Measurements from ENCODE around the gene FXYD6. TPM values are rescaled to one million over a fixed set of nuclear protein-coding genes. Genes with fewer than 3 reads are reported as not detected.

FXYD6 gene
- total and polyA plus RNA-seq, 12 donors: 34.3 to 218 (median 94.1) TPM

- Histone ChIP-seq H3K4me1 (replicated peaks in 1 of 2) (peaks cover 2 to 24% of the 10 kb centered on the region in 2 donors), H3K9me3 (replicated peaks in 1 of 3) (no peaks in the 10 kb centered on the region), H3K27ac (peak overlapping the region; percentile 0 to 86 (median 77)), H3K4me3 (no peak overlapping the region), H3K27me3 (no peaks in the 10 kb centered on the region), H3K36me3 (replicated peaks in 1 of 2) (no peaks in the 10 kb centered on the region)
- DNase-seq: peak in 6 of 7 donors; percentile 21 to 58 (median 32)
- TF ChIP-seq CTCF (IDR thresholded peaks at IDR 0.05) (peak in 1 of 6 experiments; percentile 40), POLR2A (IDR thresholded peaks at IDR 0.05) (no peak)
- intact Hi-C loops (cut with DNase I): loop anchor here in 1 of 2 donors (5.0 kb wide), 1 partner anchor 124 kb away; no protein-coding TSS in a partner anchor
- WGBS, 4 donors: 61 to 81% (median 64%) methylated on average over 8 to 18 of the region's 18 CpGs
These were observed 53.0 kb downstream of the FXYD6 start for GRCh38 chr11:117823294-117823945.

GRCh38 chr11:117822074-117823033, 54.1 kb downstream of the FXYD6 start:
- 64 to 75% (median 70%) methylated on average over 23 to 33 of the region's 33 CpGs for WGBS, 4 donors
- TF ChIP-seq POLR2A (IDR thresholded peaks at IDR 0.05): no peak
- TF ChIP-seq CTCF (IDR thresholded peaks at IDR 0.05): peak; percentile 31 to 64 (median 55)
- DNase-seq: peak; percentile 14 to 64 (median 38)
- intact Hi-C loops (cut with DNase I): loop anchor here in 1 of 2 donors (5.0 kb wide), 1 partner anchor 125 kb away; no protein-coding TSS in a partner anchor
- Histone ChIP-seq H3K4me3 (no peak overlapping the region), H3K4me1 (replicated peaks in 1 of 2) (peaks cover 10 to 35% of the 10 kb centered on the region in 2 donors), H3K27me3 (no peaks in the 10 kb centered on the region), H3K36me3 (replicated peaks in 1 of 2) (no peaks in the 10 kb centered on the region), H3K9me3 (replicated peaks in 1 of 3) (no peaks in the 10 kb centered on the region), H3K27ac (peak overlapping the region in 2 of 5 donors; percentile 32 to 82)

- no peaks in the 10 kb centered on the region for H3K27me3 ChIP-seq
- no peak for DNase-seq
- no peak for TF ChIP-seq POLR2A (IDR thresholded peaks at IDR 0.05)
- no peak for TF ChIP-seq CTCF (IDR thresholded peaks at IDR 0.05)
- H3K36me3 ChIP-seq (replicated peaks in 1 of 2): no peaks in the 10 kb centered on the region
- no peak overlapping the region for H3K4me3 ChIP-seq
- no peak overlapping the region for H3K27ac ChIP-seq
- intact Hi-C loops (cut with DNase I): loop anchor here in 1 of 2 donors (5.0 kb wide), 1 partner anchor 126 kb away; no protein-coding TSS in a partner anchor
- peaks cover 20 to 44% of the 10 kb centered on the region in 2 donors for H3K4me1 ChIP-seq (replicated peaks in 1 of 2)
- H3K9me3 ChIP-seq (replicated peaks in 1 of 3): no peaks in the 10 kb centered on the region
- 79 to 89% (median 83%) methylated on average over 7 to 12 of the region's 12 CpGs for WGBS, 4 donors
These were observed 55.0 kb downstream of the FXYD6 start for GRCh38 chr11:117821431-117821830.

GRCh38 chr11:117820516-117820915, 55.9 kb downstream of the FXYD6 start:
- intact Hi-C loops (cut with DNase I): loop anchor here in 1 of 2 donors (5.0 kb wide), 1 partner anchor 127 kb away; no protein-coding TSS in a partner anchor
- no peaks in the 10 kb centered on the region for H3K27me3 ChIP-seq
- peaks cover 26 to 51% of the 10 kb centered on the region in 2 donors for H3K4me1 ChIP-seq (replicated peaks in 1 of 2)
- TF ChIP-seq CTCF (IDR thresholded peaks at IDR 0.05): no peak
- TF ChIP-seq POLR2A (IDR thresholded peaks at IDR 0.05): no peak
- H3K4me3 ChIP-seq: no peak overlapping the region
- no peaks in the 10 kb centered on the region for H3K9me3 ChIP-seq (replicated peaks in 1 of 3)
- H3K36me3 ChIP-seq (replicated peaks in 1 of 2): no peaks in the 10 kb centered on the region
- DNase-seq: no peak
- 89 to 96% (median 92%) methylated on average over 9 to 10 of the region's 10 CpGs for WGBS, 4 donors
- H3K27ac ChIP-seq: no peak overlapping the region

All from adrenal gland (tissue), 12 donors.